Dermis lymphatic vessel endothelial cell (primary cell): Measurements from ENCODE around the gene PARP3. TPM values are rescaled to one million over a fixed set of nuclear protein-coding genes. Genes with fewer than 3 reads are reported as not detected.

ENCODE experiments used
- total RNA-seq: library from RNA; depleted of rRNA; stranded (reverse); fragments of >200 nt; gene quantifications from 2 replicates; pipeline ENCODE4 v1.2.1, GENCODE V29; 2014

Gene PARP3
- 4.7 and 4.9 TPM in 2 replicates for total RNA-seq

DNA sequence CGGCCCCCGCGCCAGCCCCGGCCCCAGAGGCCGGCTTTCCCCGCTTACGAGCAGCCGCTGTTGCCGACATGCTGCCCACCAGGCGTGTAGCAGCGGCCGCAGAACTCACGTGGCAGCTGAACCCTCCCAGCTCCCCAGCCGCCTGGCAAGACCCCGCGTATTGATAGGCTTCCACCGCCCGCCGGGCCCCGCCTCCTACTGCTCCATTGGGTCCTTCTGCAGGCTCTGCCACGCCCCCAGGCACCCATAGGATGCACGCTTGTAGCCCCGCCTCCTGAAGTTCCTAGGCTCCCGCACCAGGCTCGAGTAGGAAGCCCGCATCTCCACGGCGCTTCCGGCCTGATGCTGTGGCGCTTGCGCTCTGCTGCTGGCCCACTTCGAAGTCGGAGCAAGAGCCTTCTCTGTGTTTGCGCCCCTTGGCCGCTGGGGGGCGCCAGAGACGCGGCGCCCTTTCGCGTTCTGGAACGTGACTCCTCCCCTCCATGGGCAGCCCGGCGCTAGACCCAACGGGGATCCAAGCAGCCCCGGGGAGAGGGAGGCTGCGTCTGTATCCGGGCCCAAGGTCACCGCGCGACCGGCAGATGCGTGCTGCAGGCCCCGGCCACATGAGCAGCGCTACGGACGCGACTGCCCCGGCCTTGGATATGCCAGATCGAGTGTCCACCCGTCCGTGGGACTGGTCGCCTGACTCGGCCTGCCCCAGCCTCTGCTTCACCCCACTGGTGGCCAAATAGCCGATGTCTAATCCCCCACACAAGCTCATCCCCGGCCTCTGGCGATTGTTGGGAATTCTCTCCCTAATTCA lies at the start of gene PARP3, which contains the start of gene RRP9:
TSS of gene PARP3 (plus strand) at position 566 of the 805 bp plus-strand sequence. CDS start 993 bp downstream, outside the sequence.
TSS of gene RRP9 (minus strand) at position 107 of the 805 bp plus-strand sequence. CDS start at position 70, 37 bp downstream.

DNA sequence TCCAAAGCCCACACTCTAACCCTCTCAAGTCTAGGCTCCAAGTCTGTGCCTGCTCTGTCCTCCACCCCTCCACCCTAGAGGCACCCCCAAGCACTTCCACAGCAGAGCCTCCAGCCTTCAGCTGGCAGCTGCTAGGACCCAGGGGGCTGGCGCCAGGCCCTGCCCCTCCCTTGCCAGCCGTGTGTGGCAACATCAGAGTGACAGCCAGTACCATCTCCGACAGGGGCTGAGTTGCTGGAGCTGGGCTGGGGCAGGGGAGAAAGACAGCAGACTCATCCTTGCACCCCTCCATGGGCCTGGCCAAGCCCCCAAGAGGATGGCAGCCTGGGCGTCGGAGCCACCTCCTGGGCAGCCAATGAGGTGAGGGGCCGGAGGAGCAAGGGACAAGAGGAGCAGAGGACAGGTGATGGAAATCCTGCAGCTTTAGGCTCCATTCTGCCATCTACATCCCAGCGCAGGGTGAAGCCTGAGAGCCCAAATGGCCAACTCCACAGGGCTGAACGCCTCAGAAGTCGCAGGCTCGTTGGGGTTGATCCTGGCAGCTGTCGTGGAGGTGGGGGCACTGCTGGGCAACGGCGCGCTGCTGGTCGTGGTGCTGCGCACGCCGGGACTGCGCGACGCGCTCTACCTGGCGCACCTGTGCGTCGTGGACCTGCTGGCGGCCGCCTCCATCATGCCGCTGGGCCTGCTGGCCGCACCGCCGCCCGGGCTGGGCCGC lies 13.2 kb downstream of the PARP3 start, which contains the start of gene GPR62:
TSS of gene GPR62 (plus strand) at position 207 of the 718 bp plus-strand sequence. CDS start at position 479, 272 bp downstream.

DNA sequence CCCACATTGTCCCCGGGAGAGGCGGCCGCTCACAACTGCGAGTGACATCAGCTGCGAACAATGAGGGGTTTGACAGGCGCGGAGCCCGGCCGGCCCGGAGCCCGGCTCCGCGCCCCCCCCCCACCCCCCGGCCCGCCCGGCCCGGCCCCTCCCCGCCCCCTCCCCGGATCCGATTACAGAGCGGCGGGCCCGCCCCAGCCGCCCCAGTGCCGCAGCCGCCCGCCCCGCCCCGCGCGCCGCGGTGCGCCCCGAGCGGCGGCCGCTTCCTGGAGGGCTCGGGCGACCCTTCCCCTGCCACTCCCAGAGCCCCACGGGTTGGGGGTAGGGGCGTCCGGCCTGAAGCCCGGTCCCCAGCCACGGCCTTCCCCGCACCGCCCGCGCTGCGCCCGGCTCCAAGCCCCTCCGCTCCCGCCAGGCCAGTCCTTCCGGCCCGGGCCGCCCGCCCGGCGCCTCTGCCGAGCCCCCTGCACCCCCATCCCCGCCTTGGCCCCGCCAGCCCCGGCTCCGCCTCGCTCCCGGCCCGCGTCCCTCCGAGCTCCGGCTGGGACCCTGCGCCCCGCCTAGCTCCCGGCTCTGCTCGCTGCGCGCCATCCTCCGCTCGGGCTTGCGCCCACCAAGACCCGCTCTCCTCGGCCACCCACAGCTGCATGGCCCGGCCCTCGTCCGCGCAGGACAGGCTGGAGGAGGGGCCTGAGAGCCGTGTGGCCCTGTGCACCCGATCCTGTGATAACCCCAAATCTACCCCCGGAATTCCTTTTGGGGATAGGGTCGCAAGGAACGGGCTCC lies 25.4 kb downstream of the PARP3 start, which contains the start of gene PCBP4:
TSS of gene PCBP4 (minus strand) at position 71 of the 786 bp plus-strand sequence. CDS start 6,214 bp downstream, outside the sequence.

DNA sequence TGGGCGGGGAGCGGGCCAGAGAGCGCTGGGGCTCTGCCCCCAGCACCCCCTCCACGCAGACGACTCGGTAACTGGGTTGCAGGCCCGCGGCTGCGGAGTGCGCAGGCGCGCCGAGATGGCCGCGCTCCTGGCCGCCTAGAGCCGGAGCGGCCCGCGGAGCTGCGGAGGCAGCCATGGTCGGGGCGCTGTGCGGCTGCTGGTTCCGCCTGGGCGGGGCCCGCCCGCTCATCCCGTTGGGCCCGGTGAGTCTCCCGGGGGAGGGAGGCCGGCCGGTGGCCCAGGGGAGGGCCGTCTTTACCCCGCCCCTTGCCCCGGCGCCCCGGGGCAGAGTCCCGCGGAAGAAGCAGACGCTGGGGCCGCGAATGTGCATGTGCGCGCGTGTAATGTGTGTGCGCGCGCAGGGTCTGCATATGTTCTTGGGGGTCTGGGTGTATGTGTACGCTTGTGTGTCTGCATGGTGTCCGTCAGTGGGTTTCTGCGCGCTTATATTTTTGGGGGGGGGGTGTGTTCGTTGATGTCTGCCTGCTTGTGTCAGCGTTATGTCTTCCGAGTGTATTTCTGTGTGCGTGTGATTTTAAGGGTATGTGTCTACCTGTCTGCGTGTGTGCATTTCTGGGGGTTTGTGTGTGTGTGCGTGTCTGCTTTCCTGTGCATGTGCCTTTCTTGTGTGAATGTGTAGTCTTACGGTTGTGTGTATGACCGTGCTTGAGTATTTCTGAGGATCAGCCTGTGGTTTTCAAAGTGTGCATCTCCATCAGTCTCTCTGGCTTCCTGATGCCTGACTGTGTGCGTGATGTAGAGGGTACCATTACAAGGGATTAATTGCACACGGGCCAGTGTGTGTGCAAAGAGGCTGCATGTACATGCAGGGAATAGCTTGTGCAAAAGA lies 33.0 kb downstream of the PARP3 start, which contains the start of gene ABHD14A:
TSS of gene ABHD14A (plus strand) at position 102 of the 889 bp plus-strand sequence. CDS start at position 174, 72 bp downstream.

DNA sequence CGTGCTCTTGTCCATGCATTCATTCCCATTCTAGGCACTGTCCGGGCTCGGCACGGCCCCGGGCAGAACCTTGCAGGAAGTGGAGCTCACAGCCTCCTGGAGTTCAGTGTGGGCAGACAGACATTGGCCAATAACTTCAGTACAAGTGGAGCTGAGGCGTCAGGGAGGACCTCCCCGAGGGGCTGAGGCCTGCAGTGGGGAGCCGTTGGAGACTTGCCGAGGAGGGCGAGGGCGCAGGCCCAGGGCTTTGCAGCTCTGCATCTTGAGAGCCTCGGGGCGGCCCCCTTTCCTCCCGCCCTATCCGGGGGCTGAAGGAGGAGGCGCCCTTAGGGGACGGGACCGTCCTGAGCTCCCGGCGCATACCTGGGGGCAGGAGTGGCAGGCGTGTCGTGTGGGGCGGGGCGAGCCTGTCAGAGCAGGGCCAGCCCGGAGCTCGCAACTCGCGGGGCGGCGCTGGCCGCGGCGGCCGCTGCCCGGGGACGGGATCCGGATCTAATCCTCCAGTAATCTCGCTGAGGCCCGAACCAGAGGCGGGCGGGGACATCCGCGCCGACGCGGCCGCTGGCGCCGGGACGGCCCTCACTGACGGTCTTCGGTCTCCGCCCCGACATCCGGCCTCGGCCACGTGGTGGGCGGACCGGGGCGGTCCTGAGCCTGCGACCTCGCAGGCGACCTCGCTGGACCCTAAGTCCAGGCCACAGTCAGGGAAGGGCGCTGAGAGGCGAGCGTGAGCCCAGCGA lies 40.8 kb downstream of the PARP3 start, which contains the start of gene ACY1:
TSS of gene ACY1 (plus strand) at position 698 of the 740 bp plus-strand sequence. CDS start 530 bp downstream, outside the sequence.

DNA sequence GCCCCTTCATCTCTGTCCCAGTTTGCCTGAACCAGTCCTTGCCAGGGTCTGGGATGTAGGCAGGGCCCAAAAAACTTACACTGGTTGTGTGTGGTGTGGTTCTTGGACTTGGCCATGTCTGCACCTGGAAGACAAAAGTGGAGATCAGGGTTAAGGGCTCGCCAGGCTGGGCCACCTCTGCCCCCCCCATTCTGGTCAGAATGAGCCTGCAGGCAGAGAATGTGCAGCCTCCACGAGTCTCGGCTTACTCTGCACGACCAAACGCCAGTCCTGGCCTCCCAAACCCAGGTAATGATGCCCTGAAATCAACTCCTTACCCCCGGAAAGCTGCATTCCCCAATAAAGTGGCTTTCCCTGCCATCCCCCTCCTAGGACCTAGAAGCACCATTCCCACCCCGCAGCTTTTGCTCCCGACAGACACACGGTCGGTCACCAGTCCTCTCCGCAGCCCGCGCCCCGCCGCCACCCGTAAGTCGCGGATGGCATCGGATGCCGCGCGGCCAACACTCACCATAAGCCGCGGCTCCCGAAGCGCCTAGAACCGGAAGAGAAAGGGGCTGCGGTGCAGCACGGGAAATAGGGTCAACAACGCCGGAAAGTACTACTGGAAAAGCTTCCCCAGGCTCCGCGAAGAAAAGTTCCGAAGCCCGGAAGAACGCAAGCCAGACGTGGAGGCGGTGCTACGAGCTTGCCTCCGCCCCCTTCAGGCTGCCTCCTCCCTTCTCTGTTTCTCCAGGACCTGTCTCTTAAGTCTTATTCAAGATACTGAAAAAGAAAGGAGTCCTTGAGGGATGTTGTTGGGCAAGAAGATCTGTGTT lies 53.4 kb downstream of the PARP3 start, which contains the start of gene RPL29:
TSS of gene RPL29 (minus strand) at position 550 of the 818 bp plus-strand sequence. CDS start at position 116, 434 bp downstream.

Other genes starting within 250 kb of the PARP3 start
- under 0.01 and 0.09 TPM in 2 replicates for gene GRM2, start 235.3 kb upstream of the PARP3 start, total RNA-seq
- not detected in 2 replicates for gene IQCF6, start 163.1 kb upstream of the PARP3 start, total RNA-seq
- gene IQCF2, start 80.7 kb upstream of the PARP3 start, total RNA-seq = not detected in 2 replicates
- not detected in 2 replicates for gene IQCF5, start 66.8 kb upstream of the PARP3 start, total RNA-seq
- not detected in 2 replicates for gene IQCF1, start 39.0 kb upstream of the PARP3 start, total RNA-seq
- gene RRP9, start 459 bp upstream of the PARP3 start, total RNA-seq = 10.0 and 14.8 TPM in 2 replicates
- gene GPR62, start 13.0 kb downstream of the PARP3 start, total RNA-seq = under 0.01 TPM in 2 replicates
- gene PCBP4, start 25.1 kb downstream of the PARP3 start, total RNA-seq = 13.1 and 16.9 TPM in 2 replicates
- gene ABHD14B, start 31.7 kb downstream of the PARP3 start, total RNA-seq = 13.6 and 19.2 TPM in 2 replicates
- 4.0 and 4.4 TPM in 2 replicates for gene ABHD14A, start 32.7 kb downstream of the PARP3 start, total RNA-seq
- 16.1 and 18.4 TPM in 2 replicates for gene ACY1, start 41.2 kb downstream of the PARP3 start, total RNA-seq
- gene RPL29, start 53.5 kb downstream of the PARP3 start, total RNA-seq = 1,174 and 1,234 TPM in 2 replicates
- gene DUSP7, start 114.2 kb downstream of the PARP3 start, total RNA-seq = 8.1 and 8.3 TPM in 2 replicates
- 3.4 and 3.8 TPM in 2 replicates for gene POC1A, start 212.1 kb downstream of the PARP3 start, total RNA-seq